Fibroblast of lung (primary cell): ENCODE measurements around the gene ABCC8. TPM values are rescaled to one million over a fixed set of nuclear protein-coding genes. Genes with fewer than 3 reads are reported as not detected.

Experiments used
- DNase-seq, 2 donors: peaks; one replicate each; pipeline versions ENCODE4 v3.0.0 to v3.0.0-alpha.2; 2010; ENCODE audit warnings: low read depth in 2 of 2
- H2AFZ ChIP-seq: 2 replicates; pipeline ENCODE4 v1.5.1; 2012; ENCODE audit warnings: low read length, control low read depth, inconsistent platforms
- H3K27ac ChIP-seq: 2 replicates; pipeline ENCODE4 v1.5.1; 2011; ENCODE audit warnings: low read length, control low read depth; ENCODE audit not compliant: insufficient read depth
- H3K27me3 ChIP-seq: 2 replicates; pipeline ENCODE4 v1.5.1; 2011; ENCODE audit warnings: mild to moderate bottlenecking, low read length; ENCODE audit not compliant: control insufficient read depth, insufficient read depth
- H3K36me3 ChIP-seq: 2 replicates; pipeline ENCODE4 v1.5.1; 2011; ENCODE audit warnings: low read length; ENCODE audit not compliant: control insufficient read depth, insufficient read depth
- H3K4me1 ChIP-seq: 2 replicates; pipeline ENCODE4 v1.5.1; 2011; ENCODE audit warnings: low read length; ENCODE audit not compliant: control insufficient read depth, insufficient read depth; ENCODE audit errors: extremely low read depth
- H3K4me2 ChIP-seq: 2 replicates; pipeline ENCODE4 v1.5.1; 2011; ENCODE audit warnings: low read length, control low read depth; ENCODE audit not compliant: insufficient read depth; ENCODE audit errors: extremely low read depth
- H3K4me3 ChIP-seq, 4 experiments: fragments of 200-600 bp in 1 of 4; sonication (generic) in 1 of 4; replicated peaks in 1 of 4; 2 replicates each; pipeline ENCODE4 v1.5.1; 2011 to 2016; ENCODE audit warnings: low read length in 4 of 4, low read depth in 3 of 4, mild to moderate bottlenecking in 3 of 4, control low read depth in 2 of 4, inconsistent platforms in 1 of 4, mixed read lengths in 1 of 4; ENCODE audit not compliant: insufficient read depth in 1 of 4; ENCODE audit errors: control extremely low read depth in 1 of 4
- H3K79me2 ChIP-seq: 2 replicates; pipeline ENCODE4 v1.5.1; 2012; ENCODE audit warnings: mild to moderate bottlenecking, low read length, inconsistent platforms; ENCODE audit not compliant: control insufficient read depth, insufficient read depth
- H3K9ac ChIP-seq: 2 replicates; pipeline ENCODE4 v1.5.1; 2011; ENCODE audit warnings: mild to moderate bottlenecking, low read length, control low read depth; ENCODE audit not compliant: insufficient read depth
- H3K9me3 ChIP-seq: 2 replicates; pipeline ENCODE4 v1.5.1; 2012; ENCODE audit warnings: low read depth, low read length; ENCODE audit not compliant: control insufficient read depth, insufficient read depth
- H4K20me1 ChIP-seq: 2 replicates; pipeline ENCODE4 v1.5.1; 2011; ENCODE audit warnings: low read length; ENCODE audit not compliant: control insufficient read depth, insufficient read depth; ENCODE audit errors: extremely low read depth
- EZH2 ChIP-seq: IDR thresholded peaks from 2 replicates; pipeline ENCODE4 v1.5.1; 2012; ENCODE audit warnings: low read length, control low read depth, mild to moderate bottlenecking; ENCODE audit errors: missing control alignments
- polyA plus RNA-seq, 2 donors: library from polyadenylated mRNA; depleted of rRNA in 1 of 2; stranded (reverse) in 1 of 2; unstranded in 1 of 2; fragments of >200 nt; gene quantifications; 2 replicates each; pipeline ENCODE4 v1.2.1, GENCODE V29; 2011 to 2012; ENCODE audit warnings: missing spikeins in 1 of 2
- total RNA-seq: library from RNA; depleted of rRNA; stranded (reverse); fragments of >200 nt; gene quantifications from 2 replicates; pipeline ENCODE4 v1.2.1, GENCODE V29; 2014
- TF ChIP-seq, protein P1 (sequence below), 2 donors: IDR thresholded peaks in 1 of 2; conservative IDR thresholded peaks in 1 of 2; 1 replicate in 1 of 2; 2 replicates in 1 of 2; pipeline ENCODE4 v1.5.1; 2011 to 2012; ENCODE audit warnings: low read length in 2 of 2, control low read depth in 1 of 2, inconsistent platforms in 1 of 2, low read depth in 1 of 2, mild to moderate bottlenecking in 1 of 2

Gene ABCC8
- total and polyA plus RNA-seq, 2 donors (not counting 1 experiment from before 2014, with no cell fraction given), result not detected

DNA sequence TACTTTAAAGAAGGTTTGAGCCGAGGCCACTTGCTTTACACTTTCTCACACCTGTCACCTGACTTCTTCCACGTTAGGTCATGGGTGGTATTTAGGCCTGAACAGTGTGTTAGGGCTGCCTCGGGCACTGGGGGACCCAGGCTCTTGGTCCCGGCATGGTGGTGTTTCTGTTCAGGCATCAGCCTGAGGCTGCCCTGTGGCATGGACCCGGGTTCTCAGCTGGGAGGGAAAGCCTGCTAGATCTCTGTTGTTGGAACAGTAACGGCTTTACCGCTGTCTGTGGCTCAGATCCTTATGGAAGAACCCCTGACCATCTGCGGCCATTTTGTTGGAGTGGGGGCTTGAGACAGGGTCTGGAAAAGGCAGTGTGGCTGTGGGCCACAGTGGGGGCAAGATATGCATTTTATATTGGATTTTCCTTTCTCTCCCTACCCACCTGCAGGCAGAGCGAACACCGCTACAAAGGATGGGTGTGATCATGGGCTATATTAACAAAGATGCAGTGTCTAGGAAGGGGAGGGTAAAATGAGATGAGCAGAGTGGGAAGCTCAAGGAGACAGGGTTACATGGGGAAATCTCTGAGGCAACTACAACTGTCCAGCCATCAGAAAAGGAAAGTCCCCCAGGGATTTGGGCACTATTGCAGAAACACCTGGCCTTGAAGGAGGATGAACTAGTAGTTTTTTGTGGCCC, 86.5 kb downstream of the ABCC8 start:
- no peak overlapping the region for H3K4me2 ChIP-seq
- DNase-seq, result no peak

DNA sequence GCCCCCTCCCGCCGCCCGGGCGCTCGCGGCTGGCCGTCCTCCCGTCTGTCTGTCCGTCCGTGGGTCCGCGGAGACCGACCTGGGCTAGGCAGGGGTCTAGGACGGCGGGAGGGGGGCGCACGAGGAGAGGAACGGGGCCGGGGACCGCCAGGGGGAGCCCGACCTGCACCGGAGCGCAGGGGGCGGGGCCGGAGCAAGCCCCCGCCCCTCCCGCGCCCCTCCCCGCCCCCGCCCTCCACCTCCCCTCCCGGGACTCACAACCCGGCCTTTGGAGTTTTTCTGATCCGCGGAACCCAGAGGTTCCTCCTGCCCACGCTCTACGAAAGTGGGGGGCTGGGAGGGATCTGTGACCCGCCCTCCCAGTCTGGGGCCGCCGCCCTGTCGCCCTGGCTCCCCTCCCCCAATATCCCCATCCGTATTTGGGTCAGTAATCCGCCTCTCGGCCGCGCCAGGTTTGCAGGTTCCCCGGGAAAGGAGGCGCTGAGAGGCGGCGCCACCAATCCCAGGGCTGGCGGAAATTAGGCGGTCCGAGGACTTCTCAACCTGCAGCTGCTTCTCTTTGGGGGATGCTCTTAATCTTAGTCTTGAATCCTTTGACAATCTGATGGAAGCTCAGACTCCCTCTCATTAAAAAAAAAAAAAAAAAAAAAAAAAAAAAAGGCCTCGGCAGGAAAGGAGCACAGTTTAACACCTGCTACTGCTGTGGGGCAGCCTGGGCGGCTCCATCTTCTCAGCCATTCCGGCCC, 87.3 kb downstream of the ABCC8 start:
- H2AFZ ChIP-seq, result no peak overlapping the region

More for the DNA sequence above, 86.5 kb downstream of the ABCC8 start:
- Histone ChIP-seq H3K9ac (no peak overlapping the region), H3K79me2 (no peaks in the 10 kb centered on the region), H3K27ac (no peak overlapping the region), H3K9me3 (no peaks in the 10 kb centered on the region), H4K20me1 (no peaks in the 10 kb centered on the region), H3K4me3 (no peak overlapping the region), H2AFZ (no peak overlapping the region), H3K4me1 (no peaks in the 10 kb centered on the region), H3K27me3 (peaks cover 4% of the 10 kb centered on the region), H3K36me3 (no peaks in the 10 kb centered on the region)
- TF ChIP-seq, protein P1, sequence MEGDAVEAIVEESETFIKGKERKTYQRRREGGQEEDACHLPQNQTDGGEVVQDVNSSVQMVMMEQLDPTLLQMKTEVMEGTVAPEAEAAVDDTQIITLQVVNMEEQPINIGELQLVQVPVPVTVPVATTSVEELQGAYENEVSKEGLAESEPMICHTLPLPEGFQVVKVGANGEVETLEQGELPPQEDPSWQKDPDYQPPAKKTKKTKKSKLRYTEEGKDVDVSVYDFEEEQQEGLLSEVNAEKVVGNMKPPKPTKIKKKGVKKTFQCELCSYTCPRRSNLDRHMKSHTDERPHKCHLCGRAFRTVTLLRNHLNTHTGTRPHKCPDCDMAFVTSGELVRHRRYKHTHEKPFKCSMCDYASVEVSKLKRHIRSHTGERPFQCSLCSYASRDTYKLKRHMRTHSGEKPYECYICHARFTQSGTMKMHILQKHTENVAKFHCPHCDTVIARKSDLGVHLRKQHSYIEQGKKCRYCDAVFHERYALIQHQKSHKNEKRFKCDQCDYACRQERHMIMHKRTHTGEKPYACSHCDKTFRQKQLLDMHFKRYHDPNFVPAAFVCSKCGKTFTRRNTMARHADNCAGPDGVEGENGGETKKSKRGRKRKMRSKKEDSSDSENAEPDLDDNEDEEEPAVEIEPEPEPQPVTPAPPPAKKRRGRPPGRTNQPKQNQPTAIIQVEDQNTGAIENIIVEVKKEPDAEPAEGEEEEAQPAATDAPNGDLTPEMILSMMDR (conservative IDR thresholded peaks at IDR 0.05 in 1 of 2, IDR thresholded peaks at IDR 0.05 in 1 of 2; ENCODE audit: low read depth in 1 of 2, low read length in 2 of 2), result no peak

DNA sequence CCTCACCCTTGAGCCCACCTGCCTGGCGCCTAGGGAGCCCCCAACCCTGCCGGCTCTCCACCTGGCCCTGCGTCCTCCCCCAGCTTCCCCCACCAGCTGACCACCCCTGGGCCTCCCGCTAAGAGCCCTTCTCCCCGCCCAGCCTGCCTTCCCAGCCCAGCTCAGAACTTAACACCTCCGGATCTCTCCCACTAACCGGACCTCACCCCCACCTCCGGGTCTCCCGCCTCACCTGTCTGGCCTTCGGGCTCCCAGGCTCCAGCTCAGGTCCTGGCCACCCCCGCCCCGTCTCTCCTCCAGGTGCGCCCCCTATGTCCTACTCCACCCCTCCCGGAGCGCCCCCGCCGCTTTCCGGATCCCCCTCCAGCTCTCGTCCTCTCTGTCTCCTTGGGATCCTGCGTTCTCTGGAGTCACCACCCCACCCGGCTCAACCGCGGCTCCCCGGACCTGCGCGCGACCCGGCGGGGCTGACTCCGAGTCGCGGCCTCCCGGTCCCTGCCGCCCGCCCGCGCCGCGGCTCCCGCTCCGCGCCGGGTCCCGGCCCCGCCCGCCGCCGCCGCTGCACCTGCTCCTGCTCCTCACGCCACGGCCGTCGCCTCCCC, 87.9 kb downstream of the ABCC8 start, which contains the start of gene KCNJ11:
Gene KCNJ11, minus strand, starts transcription at position 51 of the 602 bp plus-strand sequence. CDS start 568 bp downstream, outside the sequence.
- H3K27me3 ChIP-seq, result peaks cover 4% of the 10 kb centered on the region
- H3K4me2 ChIP-seq, result peak within 1 kb of the TSS; percentile 54
- no peaks in the 10 kb centered on the region for H4K20me1 ChIP-seq
- no peak for DNase-seq
- H3K27ac ChIP-seq, result no peak within 1 kb of the TSS
- no peaks in the 10 kb centered on the region for H3K36me3 ChIP-seq
- TF ChIP-seq EZH2, result no peak
- TF ChIP-seq, protein P1 (conservative IDR thresholded peaks at IDR 0.05 in 1 of 2, IDR thresholded peaks at IDR 0.05 in 1 of 2; ENCODE audit: low read depth in 1 of 2, low read length in 2 of 2), result no peak
- no peaks in the 10 kb centered on the region for H3K9me3 ChIP-seq
- H3K4me1 ChIP-seq, result no peaks in the 10 kb centered on the region
- peak within 1 kb of the TSS in 2 of 4 experiments; percentile 25 to 56 for H3K4me3 ChIP-seq
- no peaks in the 10 kb centered on the region for H3K79me2 ChIP-seq
- no peak within 1 kb of the TSS for H3K9ac ChIP-seq
- no peak within 1 kb of the TSS for H2AFZ ChIP-seq

More for the DNA sequence above, 87.3 kb downstream of the ABCC8 start:
- no peak for TF ChIP-seq EZH2
- TF ChIP-seq, protein P1 (conservative IDR thresholded peaks at IDR 0.05 in 1 of 2, IDR thresholded peaks at IDR 0.05 in 1 of 2; ENCODE audit: low read depth in 1 of 2, low read length in 2 of 2), result peak; percentile 31 to 36
- Histone ChIP-seq H3K27ac (no peak overlapping the region), H3K4me3 (peak overlapping the region in 2 of 4 experiments; percentile 25 to 56), H3K9ac (no peak overlapping the region), H3K79me2 (no peaks in the 10 kb centered on the region), H3K27me3 (peaks cover 4% of the 10 kb centered on the region), H3K9me3 (no peaks in the 10 kb centered on the region), H4K20me1 (no peaks in the 10 kb centered on the region), H3K4me1 (no peaks in the 10 kb centered on the region), H3K36me3 (no peaks in the 10 kb centered on the region), H3K4me2 (peak overlapping the region; percentile 54)
- peak; percentile 19 to 30 for DNase-seq
